ENCODE results near the gene FSIP2. TPM values are rescaled to one million over a fixed set of nuclear protein-coding genes. Genes with fewer than 3 reads are reported as not detected.

FSIP2 gene
- total RNA-seq, 6 experiments from 2014 or later: 0.06 to 0.19 (median 0.11) TPM

DNA sequence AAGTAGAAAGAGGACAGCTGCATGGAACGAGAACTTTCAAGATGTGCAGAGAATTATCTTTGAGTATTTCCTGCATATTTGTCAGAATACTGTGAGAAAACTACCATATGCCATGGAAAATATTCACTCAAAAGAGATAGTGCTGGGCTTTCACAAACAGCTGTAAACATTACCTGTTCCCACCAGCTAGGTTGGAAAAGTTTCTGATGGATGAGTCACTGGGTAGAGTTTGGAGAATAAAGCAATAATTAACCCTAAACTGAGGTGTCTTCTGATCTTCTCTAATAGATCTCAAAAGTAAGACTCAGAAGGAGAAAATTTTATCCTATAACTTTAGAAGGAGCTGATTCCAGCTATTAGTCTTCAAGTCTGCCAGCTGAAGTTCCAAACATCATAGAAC, 3.9 kb upstream of the FSIP2 start:
- TF ChIP-seq, protein P1, sequence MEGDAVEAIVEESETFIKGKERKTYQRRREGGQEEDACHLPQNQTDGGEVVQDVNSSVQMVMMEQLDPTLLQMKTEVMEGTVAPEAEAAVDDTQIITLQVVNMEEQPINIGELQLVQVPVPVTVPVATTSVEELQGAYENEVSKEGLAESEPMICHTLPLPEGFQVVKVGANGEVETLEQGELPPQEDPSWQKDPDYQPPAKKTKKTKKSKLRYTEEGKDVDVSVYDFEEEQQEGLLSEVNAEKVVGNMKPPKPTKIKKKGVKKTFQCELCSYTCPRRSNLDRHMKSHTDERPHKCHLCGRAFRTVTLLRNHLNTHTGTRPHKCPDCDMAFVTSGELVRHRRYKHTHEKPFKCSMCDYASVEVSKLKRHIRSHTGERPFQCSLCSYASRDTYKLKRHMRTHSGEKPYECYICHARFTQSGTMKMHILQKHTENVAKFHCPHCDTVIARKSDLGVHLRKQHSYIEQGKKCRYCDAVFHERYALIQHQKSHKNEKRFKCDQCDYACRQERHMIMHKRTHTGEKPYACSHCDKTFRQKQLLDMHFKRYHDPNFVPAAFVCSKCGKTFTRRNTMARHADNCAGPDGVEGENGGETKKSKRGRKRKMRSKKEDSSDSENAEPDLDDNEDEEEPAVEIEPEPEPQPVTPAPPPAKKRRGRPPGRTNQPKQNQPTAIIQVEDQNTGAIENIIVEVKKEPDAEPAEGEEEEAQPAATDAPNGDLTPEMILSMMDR (IDR thresholded peaks at IDR 0.05): no peak
- no peak for TF ChIP-seq POLR2A (IDR thresholded peaks at IDR 0.05)
- ATAC-seq (peak in 1 of 4 donors; percentile 23), DNase-seq (no peak)
- Histone ChIP-seq H3K27ac (no peak overlapping the region), H3K4me3 (no peak overlapping the region), H3K4me1 (no peaks in the 10 kb centered on the region), H3K27me3 (no peaks in the 10 kb centered on the region), H3K36me3 (no peaks in the 10 kb centered on the region), H3K9me3 (no peaks in the 10 kb centered on the region)
- intact Hi-C loops (cut with DNase I): no loop called here
- 20% methylated on average over 1 of the region's 1 CpG for WGBS (ENCODE audit: insufficient coverage, low coverage, low lambda C conversion rate, missing lambda C conversion rate)

DNA sequence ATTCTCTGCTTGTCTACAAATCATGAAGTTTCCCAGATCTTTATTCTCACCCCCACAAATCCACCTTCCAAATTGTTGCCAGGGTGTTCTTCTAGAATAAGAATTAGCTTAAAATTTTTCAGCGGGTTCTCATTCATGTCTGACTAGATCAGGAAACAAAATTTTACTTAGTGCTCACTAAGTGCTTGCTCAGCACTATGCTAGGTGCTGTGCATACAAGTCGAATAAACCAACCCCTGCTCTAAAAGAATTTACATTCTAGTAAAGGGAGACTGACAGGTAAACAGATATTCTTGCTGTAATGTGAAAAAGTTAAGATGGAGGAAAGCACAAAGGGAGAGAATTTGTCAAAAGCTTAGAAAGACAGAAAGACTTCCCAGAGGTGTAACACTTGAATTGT, 2.4 kb upstream of the FSIP2 start:
- intact Hi-C loops (cut with DNase I): no loop called here
- Histone ChIP-seq H3K9me3 (no peaks in the 10 kb centered on the region), H3K36me3 (no peaks in the 10 kb centered on the region), H3K4me1 (no peaks in the 10 kb centered on the region), H3K27ac (no peak overlapping the region), H3K27me3 (no peaks in the 10 kb centered on the region), H3K4me3 (no peak overlapping the region)
- WGBS (ENCODE audit: insufficient coverage, low coverage, low lambda C conversion rate, missing lambda C conversion rate): 76% methylated on average over 2 of the region's 2 CpGs
- DNase-seq (no peak), ATAC-seq (no peak)
- TF ChIP-seq POLR2A (IDR thresholded peaks at IDR 0.05): no peak
- TF ChIP-seq, protein P1 (IDR thresholded peaks at IDR 0.05): no peak

GRCh38 chr2:185745864-185746859, 7.6 kb downstream of the FSIP2 start:
- no peaks in the 10 kb centered on the region for H3K9me3 ChIP-seq
- TF ChIP-seq, protein P1 (IDR thresholded peaks at IDR 0.05): no peak
- no peak for TF ChIP-seq POLR2A (IDR thresholded peaks at IDR 0.05)
- 80% methylated on average over 5 of the region's 5 CpGs for WGBS (ENCODE audit: insufficient coverage, low coverage, low lambda C conversion rate, missing lambda C conversion rate)
- no peak overlapping the region for H3K4me3 ChIP-seq
- DNase-seq (no peak), ATAC-seq (no peak)
- intact Hi-C loops (cut with DNase I): no loop called here
- H3K4me1 ChIP-seq: no peaks in the 10 kb centered on the region
- H3K27ac ChIP-seq: no peak overlapping the region
- no peaks in the 10 kb centered on the region for H3K27me3 ChIP-seq
- H3K36me3 ChIP-seq: no peaks in the 10 kb centered on the region

GRCh38 chr2:185757356-185757755, 18.8 kb downstream of the FSIP2 start:
- DNase-seq: no peak
- Histone ChIP-seq H3K36me3 (no peaks in the 10 kb centered on the region), H3K4me3 (no peak overlapping the region), H3K9me3 (no peaks in the 10 kb centered on the region), H3K4me1 (no peaks in the 10 kb centered on the region), H3K27ac (no peak overlapping the region), H3K27me3 (no peaks in the 10 kb centered on the region)
- intact Hi-C loops (cut with DNase I): no loop called here
- no peak for TF ChIP-seq POLR2A (IDR thresholded peaks at IDR 0.05)
- TF ChIP-seq, protein P1 (IDR thresholded peaks at IDR 0.05): no peak
- no peak for ATAC-seq

All from right lobe of liver (tissue), 6 donors.